Mesodermal cell (in vitro differentiated cells): ENCODE measurements around the gene RAB9A. TPM values are rescaled to one million over a fixed set of nuclear protein-coding genes. Genes with fewer than 3 reads are reported as not detected.
"Not testable (repeated sequence)": the region's sequence is repeated elsewhere in the genome, so short reads cannot be mapped to it uniquely, and the experiment has no call there.

Experiments
- H3K27ac ChIP-seq: 2 replicates; pipeline ENCODE4 v1.7.0; 2013; ENCODE audit warnings: mild to moderate bottlenecking, low read depth, low read length, moderate library complexity; ENCODE audit not compliant: severe bottlenecking
- H3K36me3 ChIP-seq: 2 replicates; pipeline ENCODE4 v1.7.1; 2013; ENCODE audit warnings: mild to moderate bottlenecking, low read length, moderate library complexity; ENCODE audit not compliant: control insufficient read depth, insufficient read depth
- H3K4me1 ChIP-seq: one replicate; pipeline ENCODE4 v1.7.1; 2013; ENCODE audit warnings: mild to moderate bottlenecking, low read length; ENCODE audit not compliant: insufficient read depth, control insufficient read depth, poor library complexity, severe bottlenecking
- H3K4me3 ChIP-seq: 2 replicates; pipeline ENCODE4 v1.7.0; 2013; ENCODE audit warnings: low read length, control low read depth, mild to moderate bottlenecking; ENCODE audit not compliant: insufficient read depth, poor library complexity, severe bottlenecking; ENCODE audit errors: extremely low read depth
- H3K9me3 ChIP-seq: 2 replicates; pipeline ENCODE4 v1.7.1; 2013; ENCODE audit warnings: mild to moderate bottlenecking, low read length, moderate library complexity; ENCODE audit not compliant: control insufficient read depth
- WGBS, 2 experiments: methylation state at CpG; one replicate each; pipeline ENCODE4 v1.1.5; 2013; ENCODE audit warnings: missing lambda C conversion rate in 2 of 2; ENCODE audit not compliant: insufficient coverage in 2 of 2; 5-methylcytosine and 5-hydroxymethylcytosine counted together
- polyA plus RNA-seq, 2 experiments: library from polyadenylated mRNA; stranded (reverse); fragments of 50-300 nt; gene quantifications; one replicate each; pipeline ENCODE4 v1.2.3, GENCODE V29; 2013

The RAB9A gene
- 21.6 TPM for polyA plus RNA-seq (2013, experiment 1 of 2)
- polyA plus RNA-seq (2013, experiment 2 of 2), result 24.8 TPM

- H3K4me3 ChIP-seq, result peak within 1 kb of the TSS; percentile 62
- H3K36me3 ChIP-seq, result no peaks in the 10 kb centered on the region
- peaks cover 22% of the 10 kb centered on the region for H3K4me1 ChIP-seq
- WGBS, 2 experiments, result 0 to 2% methylated on average over 8 to 9 of the region's 68 CpGs
- no peaks in the 10 kb centered on the region for H3K9me3 ChIP-seq
- H3K27ac ChIP-seq, result peak within 1 kb of the TSS; percentile 84
These were observed at the start of gene RAB9A for GRCh38 chrX:13688958-13689740. RAB9A (plus strand) TSS chrX:13689128; CDS start chrX:13708747, 19,619 bp downstream.

- not testable (repeated sequence) for H3K4me3 ChIP-seq, H3K4me1 ChIP-seq, H3K27ac ChIP-seq, H3K36me3 ChIP-seq, H3K9me3 ChIP-seq
- WGBS, 2 experiments, result no CpG with 5 or more reads among the region's 4 CpGs
These were observed 47.2 kb upstream of the RAB9A start for GRCh38 chrX:13641684-13642083.

DNA sequence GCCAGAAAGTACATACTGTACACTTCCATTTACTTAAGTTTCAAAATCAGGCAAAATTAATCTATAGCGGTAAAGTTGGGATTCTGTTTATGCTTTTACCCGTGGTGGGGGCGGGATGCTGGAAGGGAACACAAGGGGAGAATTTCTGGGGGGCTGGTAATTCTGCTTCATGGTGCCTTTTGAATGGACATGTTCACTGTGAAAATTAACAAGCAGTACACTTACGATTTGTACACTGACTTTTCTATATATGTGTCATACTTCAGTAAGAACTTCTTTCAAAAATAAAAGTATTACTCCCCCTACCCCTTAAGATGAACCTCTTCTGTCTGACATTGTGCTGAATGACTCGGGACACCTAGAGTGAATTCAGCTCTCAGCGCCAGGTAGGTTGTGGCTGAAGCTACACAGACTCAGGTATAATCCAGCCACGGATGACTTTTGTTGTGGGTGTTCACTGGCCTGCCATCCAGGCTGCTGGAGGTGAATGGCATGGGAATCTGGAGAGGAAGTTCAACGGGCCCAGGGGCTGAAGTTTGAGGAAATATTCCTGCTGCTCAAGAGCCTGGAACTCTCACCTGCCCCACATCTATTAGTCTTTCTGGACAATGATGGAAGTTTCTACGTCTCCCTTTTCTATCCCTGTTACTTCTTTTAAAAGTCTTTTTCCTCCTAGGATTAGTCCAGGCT lies 43.3 kb upstream of the RAB9A start:
- Histone ChIP-seq H3K9me3 (no peaks in the 10 kb centered on the region), H3K4me3 (no peak overlapping the region), H3K36me3 (no peaks in the 10 kb centered on the region), H3K27ac (no peak overlapping the region), H3K4me1 (no peaks in the 10 kb centered on the region)
- 100% methylated on average over 1 of the region's 9 CpGs; no CpG with 5 or more reads in 1 of the 2 experiments for WGBS, 2 experiments

- no peaks in the 10 kb centered on the region for H3K36me3 ChIP-seq
- H3K27ac ChIP-seq, result no peak overlapping the region
- no peaks in the 10 kb centered on the region for H3K4me1 ChIP-seq
- H3K4me3 ChIP-seq, result no peak overlapping the region
- WGBS, 2 experiments, result 17 to 33% methylated on average over 1 to 2 of the region's 3 CpGs
- no peaks in the 10 kb centered on the region for H3K9me3 ChIP-seq
These were observed 42.8 kb upstream of the RAB9A start for GRCh38 chrX:13646154-13646549.

GRCh38 chrX:13647709-13648212 lies 41.2 kb upstream of the RAB9A start:
- Histone ChIP-seq H3K27ac (no peak overlapping the region), H3K36me3 (no peaks in the 10 kb centered on the region), H3K9me3 (no peaks in the 10 kb centered on the region), H3K4me1 (no peaks in the 10 kb centered on the region), H3K4me3 (no peak overlapping the region)
- WGBS, 2 experiments, result 70 to 90% methylated on average over 2 to 3 of the region's 8 CpGs

DNA sequence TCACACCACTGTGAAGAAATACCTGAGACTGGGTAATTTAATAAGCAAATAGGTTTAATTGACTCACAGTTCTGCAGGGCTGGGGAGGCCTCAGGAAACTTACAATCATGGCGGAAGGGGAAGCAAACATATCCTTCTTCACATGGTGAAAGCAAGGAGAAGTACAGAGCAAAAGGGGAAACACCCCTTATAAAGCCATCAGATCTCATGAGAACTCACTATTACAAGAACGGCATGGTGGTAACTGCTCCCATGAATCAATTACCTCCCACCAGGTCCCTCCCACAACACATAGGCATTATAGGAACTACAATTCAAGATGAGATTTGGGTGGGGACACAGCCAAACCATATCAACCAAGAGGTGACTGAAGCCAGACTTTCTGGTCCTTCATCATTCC lies 40.6 kb upstream of the RAB9A start:
- H3K36me3 ChIP-seq, H3K27ac ChIP-seq, H3K4me3 ChIP-seq, H3K4me1 ChIP-seq, H3K9me3 ChIP-seq: not testable (repeated sequence)
- WGBS, 2 experiments, result no CpG with 5 or more reads among the region's 2 CpGs

- no peaks in the 10 kb centered on the region for H3K36me3 ChIP-seq
- H3K4me3 ChIP-seq, result no peak overlapping the region
- no peaks in the 10 kb centered on the region for H3K9me3 ChIP-seq
- H3K27ac ChIP-seq, result no peak overlapping the region
- WGBS, 2 experiments, result 100% methylated on average over 2 of the region's 5 CpGs; no CpG with 5 or more reads in 1 of the 2 experiments
- peaks cover 3% of the 10 kb centered on the region for H3K4me1 ChIP-seq
These were observed 39.1 kb upstream of the RAB9A start for GRCh38 chrX:13649838-13650237.

DNA sequence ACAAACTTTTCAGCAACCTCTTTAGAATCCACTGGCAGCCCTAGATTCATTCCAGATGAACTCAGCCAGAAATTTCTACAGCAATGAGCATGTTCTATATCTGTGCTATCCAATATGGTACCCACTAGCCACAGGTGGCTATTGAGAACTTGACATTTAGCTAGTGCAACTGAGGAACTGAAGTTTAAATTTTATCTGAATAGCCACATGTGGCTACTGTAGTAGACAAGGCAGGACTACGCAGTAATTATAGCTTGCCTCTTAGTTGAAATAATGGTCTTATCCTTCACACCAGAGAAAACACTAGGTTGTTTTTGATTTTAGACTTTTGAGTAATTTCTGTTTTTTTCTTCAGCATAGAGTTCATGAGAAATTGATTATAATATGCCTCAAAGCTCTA lies 38.6 kb upstream of the RAB9A start:
- H3K27ac ChIP-seq, result no peak overlapping the region
- WGBS, 2 experiments, result no CpG with 5 or more reads among the region's 1 CpG

GRCh38 chrX:13651150-13651549 lies 37.8 kb upstream of the RAB9A start:
- Histone ChIP-seq H3K4me1 (peaks cover 3% of the 10 kb centered on the region), H3K4me3 (no peak overlapping the region), H3K9me3 (no peaks in the 10 kb centered on the region), H3K27ac (no peak overlapping the region), H3K36me3 (no peaks in the 10 kb centered on the region)
- 93 to 94% methylated on average over 2 to 3 of the region's 3 CpGs for WGBS, 2 experiments

More for the DNA sequence above, 38.6 kb upstream of the RAB9A start:
- Histone ChIP-seq H3K36me3 (no peaks in the 10 kb centered on the region), H3K4me1 (peaks cover 3% of the 10 kb centered on the region), H3K4me3 (no peak overlapping the region), H3K9me3 (no peaks in the 10 kb centered on the region)

- Histone ChIP-seq H3K4me3 (peak overlapping the region; percentile 34), H3K36me3 (no peaks in the 10 kb centered on the region), H3K4me1 (peaks cover 3% of the 10 kb centered on the region), H3K27ac (peak overlapping the region; percentile 91), H3K9me3 (no peaks in the 10 kb centered on the region)
- WGBS, 2 experiments, result 83 to 87% methylated on average over 2 of the region's 7 CpGs
These were observed 36.6 kb upstream of the RAB9A start for GRCh38 chrX:13652287-13652793.
